WTC11 (cell line): ENCODE data around the gene UBAC2. TPM values are rescaled to one million over a fixed set of nuclear protein-coding genes. Genes with fewer than 3 reads are reported as not detected.

ENCODE experiments used
- ATAC-seq: fragments of 200-7000 bp; cut with Tn5 transposase; 2 replicates; pipeline ENCODE4 v1.10.0; 2021; ENCODE audit warnings: mild to moderate bottlenecking, moderate library complexity
- CTCF ChIA-PET: fragments of 300-600 bp; sonication (Branson Sonifier 250); formaldehyde crosslinking; loops from one replicate; lab custom pipeline; 2021; ENCODE audit warnings: antibody characterized with exemption; lab: Charles Lee
- POLR2A ChIA-PET: fragments of 350-600 bp; sonication (Branson Sonifier 250); formaldehyde crosslinking; loops from one replicate; lab custom pipeline; 2021; ENCODE audit warnings: antibody characterized with exemption; lab: Charles Lee
- DNase-seq: peaks from one replicate; pipeline ENCODE4 v3.0.0; 2021; ENCODE audit warnings: low spot score
- H3K27ac Mint-ChIP-seq: 2 replicates; pipeline ENCODE4 v1.8.0; 2021; ENCODE audit warnings: mixed read lengths
- H3K27me3 Mint-ChIP-seq: 2 replicates; pipeline ENCODE4 v1.8.0; 2021; ENCODE audit warnings: low read depth, mild to moderate bottlenecking, moderate library complexity, mixed read lengths
- H3K36me3 Mint-ChIP-seq: 2 replicates; pipeline ENCODE4 v1.8.0; 2021; ENCODE audit warnings: mixed read lengths
- H3K4me1 Mint-ChIP-seq: 2 replicates; pipeline ENCODE4 v1.8.0; 2022; ENCODE audit warnings: mixed read lengths
- H3K4me3 Mint-ChIP-seq: 2 replicates; pipeline ENCODE4 v1.8.0; 2021; ENCODE audit warnings: mild to moderate bottlenecking, moderate library complexity, mixed read lengths
- H3K9me3 Mint-ChIP-seq: 2 replicates; pipeline ENCODE4 v1.8.0; 2021; ENCODE audit warnings: mixed read lengths
- FOXP1 ChIP-seq: sonication (generic); formaldehyde crosslinking; IDR thresholded peaks from 2 replicates; pipeline ENCODE4 v1.8.0; 2022; ENCODE audit warnings: missing genetic modification reagents, mild to moderate bottlenecking, moderate library complexity, borderline replicate concordance
- GRHL2 ChIP-seq: fragments of 250-450 bp; sonication (Bioruptor Pico); IDR thresholded peaks from 2 replicates; pipeline ENCODE4 v1.8.0; 2022; ENCODE audit warnings: mild to moderate bottlenecking, moderate library complexity; ENCODE audit not compliant: insufficient replicate concordance, severe bottlenecking
- JAZF1 ChIP-seq: fragments of 250-450 bp; sonication (Bioruptor Pico); IDR thresholded peaks from 2 replicates; pipeline ENCODE4 v1.9.0; 2021; ENCODE audit warnings: moderate library complexity, mild to moderate bottlenecking, inconsistent platforms
- MXD4 ChIP-seq: fragments of 250-450 bp; sonication (Bioruptor Pico); IDR thresholded peaks from 2 replicates; pipeline ENCODE4 v1.8.0; 2021; ENCODE audit warnings: mild to moderate bottlenecking, moderate library complexity, borderline replicate concordance
- MYBL2 ChIP-seq: sonication (generic); formaldehyde crosslinking; IDR thresholded peaks from 2 replicates; pipeline ENCODE4 v1.8.1; 2023; ENCODE audit warnings: mild to moderate bottlenecking, moderate library complexity, missing genetic modification reagents
- PRRX2 ChIP-seq: fragments of 250-450 bp; sonication (Bioruptor Pico); IDR thresholded peaks from 2 replicates; pipeline ENCODE4 v1.8.0; 2021; ENCODE audit warnings: mild to moderate bottlenecking
- TCF7 ChIP-seq: sonication (generic); formaldehyde crosslinking; IDR thresholded peaks from 2 replicates; pipeline ENCODE4 v1.8.0; 2022; ENCODE audit warnings: mild to moderate bottlenecking, low read depth, missing genetic modification reagents, moderate library complexity
- TEAD1 ChIP-seq: sonication (generic); formaldehyde crosslinking; IDR thresholded peaks from 2 replicates; pipeline ENCODE4 v1.8.0; 2022; ENCODE audit warnings: mild to moderate bottlenecking, missing genetic modification reagents
- TP53 ChIP-seq: sonication (generic); formaldehyde crosslinking; IDR thresholded peaks from 2 replicates; pipeline ENCODE4 v1.8.1; 2023; ENCODE audit warnings: mild to moderate bottlenecking, missing genetic modification reagents
- ZNF121 ChIP-seq: sonication (generic); formaldehyde crosslinking; IDR thresholded peaks from 2 replicates; pipeline ENCODE4 v1.8.0; 2023; ENCODE audit warnings: missing genetic modification reagents
- ZNF219 ChIP-seq: sonication (generic); formaldehyde crosslinking; IDR thresholded peaks from 2 replicates; pipeline ENCODE4 v1.8.0; 2023; ENCODE audit warnings: missing genetic modification reagents, mild to moderate bottlenecking, borderline replicate concordance
- ZNF232 ChIP-seq: sonication (generic); formaldehyde crosslinking; IDR thresholded peaks from 2 replicates; pipeline ENCODE4 v1.8.0; 2022; ENCODE audit warnings: mild to moderate bottlenecking, missing genetic modification reagents
- ZNF416 ChIP-seq: fragments of 250-450 bp; sonication (Bioruptor Pico); IDR thresholded peaks from 2 replicates; pipeline ENCODE4 v1.9.0; 2021; ENCODE audit warnings: mild to moderate bottlenecking, inconsistent platforms
- ZNF423 ChIP-seq: fragments of 250-450 bp; sonication (Bioruptor Pico); IDR thresholded peaks from 2 replicates; pipeline ENCODE4 v2.1.2; 2022; ENCODE audit warnings: mild to moderate bottlenecking, moderate library complexity
- ZNF671 ChIP-seq: fragments of 250-450 bp; sonication (Bioruptor Pico); IDR thresholded peaks from 2 replicates; pipeline ENCODE4 v1.8.0; 2021; ENCODE audit warnings: mild to moderate bottlenecking
- total RNA-seq: library from RNA; stranded (reverse); gene quantifications from 3 replicates; pipeline ENCODE4 v1.2.3, GENCODE V29; 2021
- TF ChIP-seq, protein P1 (sequence below): fragments of 200-600 bp; IDR thresholded peaks from 2 replicates; pipeline ENCODE4 v1.8.0; 2022; ENCODE audit warnings: antibody characterized with exemption
- TF ChIP-seq, protein P2 (sequence below): sonication (generic); formaldehyde crosslinking; IDR thresholded peaks from 2 replicates; pipeline ENCODE4 v1.8.1; 2023; ENCODE audit warnings: mild to moderate bottlenecking, missing genetic modification reagents, moderate library complexity
- TF ChIP-seq, protein P3 (sequence below): fragments of 250-450 bp; sonication (Bioruptor Pico); IDR thresholded peaks from 2 replicates; pipeline ENCODE4 v1.9.0; 2021; ENCODE audit warnings: moderate library complexity, mild to moderate bottlenecking, inconsistent platforms, borderline replicate concordance
- TF ChIP-seq, protein P4 (sequence below): sonication (generic); formaldehyde crosslinking; IDR thresholded peaks from 2 replicates; pipeline ENCODE4 v1.8.0; 2023; ENCODE audit warnings: missing genetic modification reagents
- TF ChIP-seq, protein P5 (sequence below): sonication (generic); formaldehyde crosslinking; IDR thresholded peaks from 2 replicates; pipeline ENCODE4 v1.8.1; 2023; ENCODE audit warnings: mild to moderate bottlenecking, missing genetic modification reagents
- TF ChIP-seq, protein P6 (sequence below): sonication (generic); formaldehyde crosslinking; IDR thresholded peaks from 2 replicates; pipeline ENCODE4 v1.8.1; 2023; ENCODE audit warnings: mild to moderate bottlenecking, missing genetic modification reagents, moderate library complexity

Gene UBAC2
- total RNA-seq, 1 experiment from 2014 or later, result 64.7 TPM

DNA sequence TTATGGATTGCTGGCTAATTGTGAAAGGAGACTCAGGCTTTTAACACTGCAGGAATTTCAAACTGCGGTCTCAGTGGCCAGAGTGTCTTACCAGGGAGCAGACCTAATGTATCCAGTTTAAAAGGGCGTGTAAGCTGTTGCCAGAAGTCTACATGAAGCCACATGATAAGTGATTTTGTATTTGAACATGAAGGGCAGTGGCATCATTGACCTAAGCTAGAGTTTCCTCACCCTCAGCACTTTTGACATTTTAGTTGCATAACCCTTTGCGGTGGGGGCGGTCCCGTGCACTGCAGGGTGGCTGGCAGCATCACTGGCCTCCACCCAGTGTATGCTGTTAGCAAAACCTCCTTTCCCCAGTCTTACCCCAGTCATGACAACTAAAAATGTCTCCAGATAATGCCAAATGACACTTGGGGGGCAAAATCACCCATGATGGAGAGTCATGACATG, 81.2 kb downstream of the UBAC2 start:
- peaks cover 19% of the 10 kb centered on the region for H3K4me1 Mint-ChIP-seq
- no peaks in the 10 kb centered on the region for H3K9me3 Mint-ChIP-seq
- no peaks in the 10 kb centered on the region for H3K36me3 Mint-ChIP-seq
- TF ChIP-seq, protein P1, sequence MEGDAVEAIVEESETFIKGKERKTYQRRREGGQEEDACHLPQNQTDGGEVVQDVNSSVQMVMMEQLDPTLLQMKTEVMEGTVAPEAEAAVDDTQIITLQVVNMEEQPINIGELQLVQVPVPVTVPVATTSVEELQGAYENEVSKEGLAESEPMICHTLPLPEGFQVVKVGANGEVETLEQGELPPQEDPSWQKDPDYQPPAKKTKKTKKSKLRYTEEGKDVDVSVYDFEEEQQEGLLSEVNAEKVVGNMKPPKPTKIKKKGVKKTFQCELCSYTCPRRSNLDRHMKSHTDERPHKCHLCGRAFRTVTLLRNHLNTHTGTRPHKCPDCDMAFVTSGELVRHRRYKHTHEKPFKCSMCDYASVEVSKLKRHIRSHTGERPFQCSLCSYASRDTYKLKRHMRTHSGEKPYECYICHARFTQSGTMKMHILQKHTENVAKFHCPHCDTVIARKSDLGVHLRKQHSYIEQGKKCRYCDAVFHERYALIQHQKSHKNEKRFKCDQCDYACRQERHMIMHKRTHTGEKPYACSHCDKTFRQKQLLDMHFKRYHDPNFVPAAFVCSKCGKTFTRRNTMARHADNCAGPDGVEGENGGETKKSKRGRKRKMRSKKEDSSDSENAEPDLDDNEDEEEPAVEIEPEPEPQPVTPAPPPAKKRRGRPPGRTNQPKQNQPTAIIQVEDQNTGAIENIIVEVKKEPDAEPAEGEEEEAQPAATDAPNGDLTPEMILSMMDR, result no peak
- TF ChIP-seq, protein P2, sequence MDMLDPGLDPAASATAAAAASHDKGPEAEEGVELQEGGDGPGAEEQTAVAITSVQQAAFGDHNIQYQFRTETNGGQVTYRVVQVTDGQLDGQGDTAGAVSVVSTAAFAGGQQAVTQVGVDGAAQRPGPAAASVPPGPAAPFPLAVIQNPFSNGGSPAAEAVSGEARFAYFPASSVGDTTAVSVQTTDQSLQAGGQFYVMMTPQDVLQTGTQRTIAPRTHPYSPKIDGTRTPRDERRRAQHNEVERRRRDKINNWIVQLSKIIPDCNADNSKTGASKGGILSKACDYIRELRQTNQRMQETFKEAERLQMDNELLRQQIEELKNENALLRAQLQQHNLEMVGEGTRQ (CRISPR knock-in tag), result no peak
- TF ChIP-seq TEAD1 (no peak), ZNF416 (no peak), JAZF1 (CRISPR knock-in tag) (no peak), MYBL2 (CRISPR knock-in tag) (no peak), FOXP1 (no peak), PRRX2 (CRISPR knock-in tag) (no peak), ZNF232 (CRISPR knock-in tag) (no peak)
- DNase-seq, result no peak
- H3K27me3 Mint-ChIP-seq, result no peaks in the 10 kb centered on the region
- ChIA-PET CTCF (interaction anchor here (1.4 to 2.0 kb wide), 2 partner anchors 12 to 86 kb away, joined by 5 to 6 read pairs; no protein-coding TSS in a partner anchor), POLR2A (no interaction called here)
- no peak for ATAC-seq
- no peak overlapping the region for H3K4me3 Mint-ChIP-seq
- H3K27ac Mint-ChIP-seq, result no peak overlapping the region

DNA sequence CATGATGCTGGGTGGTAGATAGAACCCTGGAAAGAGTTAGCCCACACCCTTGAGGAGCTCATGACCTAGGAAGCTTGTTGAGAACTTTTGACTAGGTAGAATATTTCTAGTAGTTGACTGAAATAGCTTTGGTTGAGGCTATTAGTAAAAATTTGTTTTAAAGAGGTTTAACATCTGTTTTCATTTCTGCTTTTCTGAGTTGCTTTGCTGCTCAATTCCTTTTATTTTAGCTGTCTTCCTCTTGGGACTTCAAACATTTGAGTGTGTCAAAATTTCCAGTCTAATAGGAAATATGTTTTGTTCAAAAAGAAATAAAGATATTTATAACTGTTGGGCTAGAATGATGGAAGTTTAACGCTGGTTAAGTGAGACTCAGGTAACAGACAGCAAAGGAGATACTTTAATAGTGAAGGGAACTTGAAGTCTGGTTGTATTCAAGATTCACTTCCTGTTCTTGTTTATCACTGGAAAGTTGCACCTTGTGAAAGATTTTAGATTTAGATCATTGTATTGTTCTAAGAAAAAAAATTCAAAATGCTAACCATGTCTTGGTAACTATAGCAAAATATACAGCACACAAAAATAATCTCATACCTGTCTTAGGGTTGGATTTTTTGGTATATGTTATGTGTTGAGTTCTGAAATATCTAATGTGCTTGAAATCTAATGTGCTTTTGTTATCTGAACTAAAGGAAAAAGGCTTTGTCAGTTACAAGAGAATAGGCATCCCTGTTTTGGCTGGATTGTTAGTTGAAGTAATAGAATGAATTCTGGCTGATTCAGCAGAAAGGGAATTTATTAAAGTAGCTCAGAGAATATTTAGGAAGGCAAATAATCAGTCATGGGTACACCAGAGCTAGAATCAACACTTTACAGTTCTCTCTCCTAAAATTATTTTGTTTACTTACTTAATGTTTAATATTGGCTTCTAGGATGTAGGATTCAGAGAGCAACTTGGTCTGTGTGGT, 81.9 kb downstream of the UBAC2 start:
- Mint-ChIP-seq H3K9me3 (no peaks in the 10 kb centered on the region), H3K36me3 (no peaks in the 10 kb centered on the region), H3K4me3 (no peak overlapping the region), H3K27me3 (no peaks in the 10 kb centered on the region)
- ATAC-seq, result no peak
- POLR2A ChIA-PET, result no interaction called here
- no peak for TF ChIP-seq GRHL2
- TF ChIP-seq, protein P3, sequence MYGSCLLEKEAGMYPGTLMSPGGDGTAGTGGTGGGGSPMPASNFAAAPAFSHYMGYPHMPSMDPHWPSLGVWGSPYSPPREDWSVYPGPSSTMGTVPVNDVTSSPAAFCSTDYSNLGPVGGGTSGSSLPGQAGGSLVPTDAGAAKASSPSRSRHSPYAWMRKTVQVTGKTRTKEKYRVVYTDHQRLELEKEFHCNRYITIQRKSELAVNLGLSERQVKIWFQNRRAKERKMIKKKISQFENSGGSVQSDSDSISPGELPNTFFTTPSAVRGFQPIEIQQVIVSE (CRISPR knock-in tag), result no peak
- TF ChIP-seq, all 79 proteins: peak for 0
- no peak for DNase-seq
- peaks cover 15% of the 10 kb centered on the region for H3K4me1 Mint-ChIP-seq
- CTCF ChIA-PET, result interaction anchor here (0.7 to 2.0 kb wide), 3 partner anchors 12 to 96 kb away, joined by 5 to 6 read pairs (median 5); no protein-coding TSS in a partner anchor
- no peak overlapping the region for H3K27ac Mint-ChIP-seq

DNA sequence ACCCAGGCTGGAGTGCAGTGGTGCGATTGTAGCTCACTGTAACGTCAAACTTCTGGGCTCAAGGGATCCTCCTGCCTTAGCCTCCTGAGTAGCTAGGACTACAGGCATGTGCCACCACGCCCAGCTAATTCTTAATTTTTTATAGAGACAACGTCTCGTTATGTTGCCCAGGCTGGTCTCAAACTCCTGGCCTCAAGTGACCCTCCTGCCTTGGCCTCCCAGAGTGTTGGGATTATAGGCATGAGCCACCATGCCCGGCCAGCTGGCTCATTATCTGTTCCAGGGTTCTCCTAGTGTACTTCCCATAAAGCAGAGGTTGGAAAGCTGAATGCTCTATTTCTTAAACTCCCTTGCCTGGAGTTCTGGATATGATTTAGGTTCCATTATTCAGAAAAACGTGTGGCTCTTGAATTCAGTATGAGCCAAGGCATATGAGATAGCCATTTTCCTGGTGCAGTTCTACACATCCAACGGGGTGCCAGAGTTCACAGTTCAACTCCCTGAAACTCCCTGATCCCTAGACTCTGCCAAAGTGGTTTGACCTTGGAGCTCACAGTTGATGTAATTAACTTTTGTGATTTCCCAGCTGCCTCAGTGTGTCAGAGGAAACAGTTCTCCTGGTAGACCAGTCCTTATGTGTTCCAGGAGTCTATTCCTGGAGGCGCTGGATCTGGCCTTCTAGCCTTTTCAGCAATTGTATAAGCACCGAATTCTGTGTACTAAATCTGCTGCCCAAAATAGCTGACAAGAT, 85.0 kb downstream of the UBAC2 start:
- no peaks in the 10 kb centered on the region for H3K4me1 Mint-ChIP-seq
- no peaks in the 10 kb centered on the region for H3K9me3 Mint-ChIP-seq
- H3K27ac Mint-ChIP-seq, result no peak overlapping the region
- ATAC-seq (no peak), DNase-seq (no peak)
- ChIA-PET POLR2A (interaction anchor here (0.5 kb wide), 1 partner anchor 97 kb away, joined by 5 read pairs; no protein-coding TSS in a partner anchor), CTCF (interaction anchor here (1.1 to 1.3 kb wide), 2 partner anchors 19 to 85 kb away, joined by 3 read pairs; partner anchors contain the start of gene UBAC2)
- H3K36me3 Mint-ChIP-seq, result no peaks in the 10 kb centered on the region
- H3K27me3 Mint-ChIP-seq, result no peaks in the 10 kb centered on the region
- no peak overlapping the region for H3K4me3 Mint-ChIP-seq
- TF ChIP-seq, protein P4, sequence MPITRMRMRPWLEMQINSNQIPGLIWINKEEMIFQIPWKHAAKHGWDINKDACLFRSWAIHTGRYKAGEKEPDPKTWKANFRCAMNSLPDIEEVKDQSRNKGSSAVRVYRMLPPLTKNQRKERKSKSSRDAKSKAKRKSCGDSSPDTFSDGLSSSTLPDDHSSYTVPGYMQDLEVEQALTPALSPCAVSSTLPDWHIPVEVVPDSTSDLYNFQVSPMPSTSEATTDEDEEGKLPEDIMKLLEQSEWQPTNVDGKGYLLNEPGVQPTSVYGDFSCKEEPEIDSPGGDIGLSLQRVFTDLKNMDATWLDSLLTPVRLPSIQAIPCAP (CRISPR knock-in tag), result no peak
- no peak for TF ChIP-seq ZNF671 (CRISPR knock-in tag)
- TF ChIP-seq ZNF219 (CRISPR knock-in tag), result no peak
- no peak for TF ChIP-seq ZNF423 (CRISPR knock-in tag)
- TF ChIP-seq, protein P5, sequence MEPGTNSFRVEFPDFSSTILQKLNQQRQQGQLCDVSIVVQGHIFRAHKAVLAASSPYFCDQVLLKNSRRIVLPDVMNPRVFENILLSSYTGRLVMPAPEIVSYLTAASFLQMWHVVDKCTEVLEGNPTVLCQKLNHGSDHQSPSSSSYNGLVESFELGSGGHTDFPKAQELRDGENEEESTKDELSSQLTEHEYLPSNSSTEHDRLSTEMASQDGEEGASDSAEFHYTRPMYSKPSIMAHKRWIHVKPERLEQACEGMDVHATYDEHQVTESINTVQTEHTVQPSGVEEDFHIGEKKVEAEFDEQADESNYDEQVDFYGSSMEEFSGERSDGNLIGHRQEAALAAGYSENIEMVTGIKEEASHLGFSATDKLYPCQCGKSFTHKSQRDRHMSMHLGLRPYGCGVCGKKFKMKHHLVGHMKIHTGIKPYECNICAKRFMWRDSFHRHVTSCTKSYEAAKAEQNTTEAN (CRISPR knock-in tag), result no peak
- no peak for TF ChIP-seq TEAD1
- TF ChIP-seq ZNF121 (CRISPR knock-in tag), result no peak
- TF ChIP-seq TP53 (CRISPR knock-in tag), result no peak
- no peak for TF ChIP-seq TCF7 (CRISPR knock-in tag)
- TF ChIP-seq, protein P2 (CRISPR knock-in tag), result no peak
- no peak for TF ChIP-seq MYBL2 (CRISPR knock-in tag)
- TF ChIP-seq, protein P6, sequence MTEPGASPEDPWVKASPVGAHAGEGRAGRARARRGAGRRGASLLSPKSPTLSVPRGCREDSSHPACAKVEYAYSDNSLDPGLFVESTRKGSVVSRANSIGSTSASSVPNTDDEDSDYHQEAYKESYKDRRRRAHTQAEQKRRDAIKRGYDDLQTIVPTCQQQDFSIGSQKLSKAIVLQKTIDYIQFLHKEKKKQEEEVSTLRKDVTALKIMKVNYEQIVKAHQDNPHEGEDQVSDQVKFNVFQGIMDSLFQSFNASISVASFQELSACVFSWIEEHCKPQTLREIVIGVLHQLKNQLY (CRISPR knock-in tag), result no peak
- TF ChIP-seq MXD4, result no peak
